ENCODE data around the gene PTPN9. TPM values are rescaled to one million over a fixed set of nuclear protein-coding genes. Genes with fewer than 3 reads are reported as not detected.

PTPN9 gene
- total RNA-seq, 1 experiment from 2014 or later: 42.2 TPM

- H2AFZ ChIP-seq (ENCODE audit: low read length): no peak overlapping the region
- no peak overlapping the region for H2BK120ac ChIP-seq (ENCODE audit: low read depth, low read length, poor library complexity, severe bottlenecking)
- no peak overlapping the region for H2BK20ac ChIP-seq (ENCODE audit: low read depth, low read length, poor library complexity, severe bottlenecking)
- H3K79me1 ChIP-seq (ENCODE audit: insufficient read depth, low read depth, low read length, poor library complexity, severe bottlenecking): peaks cover 4% of the 10 kb centered on the region
- no peak for TF ChIP-seq CTCF (conservative IDR thresholded peaks at IDR 0.05)
- H4K8ac ChIP-seq (replicated peaks; ENCODE audit: insufficient read length, low read depth, low read length): no peak overlapping the region
- no peak overlapping the region for H3K14ac ChIP-seq (ENCODE audit: insufficient read depth, low read length)
- Mint-ChIP-seq H3K36me3 (ENCODE audit: insufficient read depth in 1 of 3, low read depth in 3 of 3) (peaks cover 44 to 69% (median 67%) of the 10 kb centered on the region in 3 experiments; a peak in 6 of 7 replicates), H3K4me3 (no peak overlapping the region), H3K27ac (peak overlapping the region in 2 of 3 experiments; percentile 60 to 63; a peak in 3 of 7 replicates), H3K4me1 (no peaks in the 10 kb centered on the region), H3K9me3 (no peaks in the 10 kb centered on the region), H3K27me3 (ENCODE audit: low read depth) (no peaks in the 10 kb centered on the region)
- no peak overlapping the region for H4K5ac ChIP-seq (ENCODE audit: insufficient read length, low read depth, low read length)
- no peak overlapping the region for H3T11ph ChIP-seq (ENCODE audit: low read length)
- H3K4ac ChIP-seq (ENCODE audit: low read depth, low read length): no peak overlapping the region
- H2BK12ac ChIP-seq (ENCODE audit: insufficient read length, low read depth, low read length): no peak overlapping the region
- no peaks in the 10 kb centered on the region for H3K9me3 ChIP-seq (ENCODE audit: control insufficient read depth, low read depth, low read length)
- no peak for DNase-seq
- no peaks in the 10 kb centered on the region for H3K27me3 ChIP-seq (ENCODE audit: insufficient read depth, low read length)
- H2AK5ac ChIP-seq (ENCODE audit: insufficient read length, low read length): no peak overlapping the region
- H3K56ac ChIP-seq (ENCODE audit: insufficient read length, low read depth, low read length): no peak overlapping the region
- no peak overlapping the region for H2BK15ac ChIP-seq (ENCODE audit: low read depth, low read length)
- H3K4me1 ChIP-seq (ENCODE audit: insufficient read depth, low read length): no peaks in the 10 kb centered on the region
- no peak overlapping the region for H3K18ac ChIP-seq (ENCODE audit: insufficient read length, low read depth, low read length)
- no peak overlapping the region for H3K23ac ChIP-seq (ENCODE audit: insufficient read length, low read depth, low read length)
- H4K91ac ChIP-seq (ENCODE audit: insufficient read length, low read depth, low read length): no peak overlapping the region
- H3K23me2 ChIP-seq (ENCODE audit: insufficient read length, low read depth, low read length, poor library complexity, severe bottlenecking): no peaks in the 10 kb centered on the region
- no peak overlapping the region for H2BK5ac ChIP-seq (ENCODE audit: insufficient read length, low read length)
- H3K9ac ChIP-seq (ENCODE audit: extremely low read depth, insufficient read length, low read length): no peak overlapping the region
- WGBS (ENCODE audit: extremely low coverage, insufficient read length, low lambda C conversion rate): no CpG with 5 or more reads among the region's 2 CpGs
- H3K79me2 ChIP-seq (ENCODE audit: insufficient read depth, low read length): no peaks in the 10 kb centered on the region
- H3K4me2 ChIP-seq (ENCODE audit: insufficient read depth, insufficient read length, low read length): no peak overlapping the region
- no peak overlapping the region for H3K27ac ChIP-seq (ENCODE audit: insufficient read length, low read depth, low read length)
- no peaks in the 10 kb centered on the region for H4K20me1 ChIP-seq (ENCODE audit: control insufficient read depth, insufficient read depth, insufficient read length)
These were observed 56.1 kb downstream of the PTPN9 start for GRCh38 chr15:75523011-75523410.

Data from H9 (cell line).